K562 (cell line): ENCODE results near the gene SLC7A10. TPM values are rescaled to one million over a fixed set of nuclear protein-coding genes. Genes with fewer than 3 reads are reported as not detected.

Experiments used
- ATAC-seq: fragments of 200-7000 bp; cut with Tn5 transposase; 3 replicates; pipeline ENCODE4 v1.9.1; 2020; ENCODE audit warnings: moderate library complexity
- BruUV-seq: library from RNA; stranded (reverse); fragments of 400-500 nt; replicated peaks from 2 replicates; lab custom pipeline; 2021; lab: Mats Ljungman, UMichigan
- CTCF ChIA-PET: fragments of 300-600 bp; formaldehyde crosslinking; extraction: SDS; loops from one replicate; lab custom pipeline; 2021; ENCODE audit warnings: low intra/inter-chr PET ratio; lab: Yijun Ruan, JAX
- POLR2A ChIA-PET: fragments of 300-600, 350-650 bp; sonication (Branson Sonifier 250); formaldehyde crosslinking; extraction: SDS; loops from one replicate; lab custom pipeline; 2021; ENCODE audit warnings: antibody characterized with exemption, inconsistent platforms; lab: Yijun Ruan, JAX
- DNase-seq, 4 experiments: peaks; one replicate each; pipeline versions ENCODE4 v3.0.0 to v3.0.0-alpha.2; 2011 to 2018; ENCODE audit warnings: low spot score in 3 of 4, mixed read lengths in 3 of 4; ENCODE audit errors: extremely low read depth in 1 of 4
- FAIRE-seq: peaks from 2 replicates; lab custom pipeline; 2011; peaks lifted over from hg19 to GRCh38; lab: Jason Lieb, UNC
- H2AFZ ChIP-seq: 2 replicates; pipeline ENCODE4 v1.6.0; 2011; ENCODE audit warnings: low read depth, low read length, control low read depth, inconsistent platforms
- H3K27ac ChIP-seq: fragments of 200-600 bp; 3 replicates; pipeline ENCODE4 v1.8.0; 2011; ENCODE audit warnings: low read depth, mild to moderate bottlenecking, control low read depth, inconsistent platforms, low read length, moderate library complexity, mixed read lengths; ENCODE audit errors: extremely low read depth
- H3K27me3 ChIP-seq, 2 experiments: fragments of 300-600 bp in 1 of 2; 2 replicates in 1 of 2; 3 replicates in 1 of 2; pipeline versions ENCODE4 v1.6.0 to v1.8.0; 2011; ENCODE audit warnings: inconsistent platforms in 2 of 2, low read length in 2 of 2, mild to moderate bottlenecking in 1 of 2, mixed read lengths in 1 of 2, moderate library complexity in 1 of 2; ENCODE audit not compliant: control insufficient read depth in 2 of 2, insufficient read depth in 2 of 2
- H3K36me3 ChIP-seq: fragments of 300-600 bp; 3 replicates; pipeline ENCODE4 v1.8.0; 2011; ENCODE audit warnings: mild to moderate bottlenecking, low read length, inconsistent platforms; ENCODE audit not compliant: control insufficient read depth, insufficient read depth
- H3K4me1 ChIP-seq, 2 experiments: fragments of 200-600 bp in 1 of 2; replicated peaks in 1 of 2; 2 replicates in 1 of 2; 3 replicates in 1 of 2; pipeline versions ENCODE4 v1.5.1 to v1.8.0; 2011; ENCODE audit warnings: inconsistent platforms in 2 of 2, low read length in 2 of 2, mild to moderate bottlenecking in 1 of 2, mixed read lengths in 1 of 2, moderate library complexity in 1 of 2; ENCODE audit not compliant: control insufficient read depth in 2 of 2, insufficient read depth in 2 of 2
- H3K4me2 ChIP-seq: 2 replicates; pipeline ENCODE4 v1.6.1; 2011; ENCODE audit warnings: low read length, control low read depth, inconsistent platforms, mixed read lengths; ENCODE audit not compliant: insufficient read depth
- H3K4me3 ChIP-seq: fragments of 200-600 bp; sonication (generic), shearing (Covaris generic); 2 replicates; pipeline ENCODE4 v1.5.1; 2016; ENCODE audit warnings: control low read depth, inconsistent platforms
- H3K79me2 ChIP-seq: fragments of 200-600 bp; 3 replicates; pipeline ENCODE4 v1.8.0; 2011; ENCODE audit warnings: low read length, inconsistent platforms; ENCODE audit not compliant: control insufficient read depth, insufficient read depth
- H3K9ac ChIP-seq, 2 experiments: 2 replicates each; pipeline versions ENCODE4 v1.6.0 to v1.6.1; 2011; ENCODE audit warnings: low read depth in 2 of 2, low read length in 2 of 2, control low read depth in 1 of 2, inconsistent platforms in 1 of 2, mild to moderate bottlenecking in 1 of 2, mixed read lengths in 1 of 2; ENCODE audit not compliant: insufficient read depth in 1 of 2
- H3K9me1 ChIP-seq: one replicate; pipeline ENCODE4 v1.6.0; 2011; ENCODE audit warnings: inconsistent platforms, mild to moderate bottlenecking, low read length, moderate library complexity; ENCODE audit not compliant: control insufficient read depth, insufficient read depth
- H3K9me3 ChIP-seq: replicated peaks from 2 replicates; pipeline ENCODE4 v1.5.1; 2011; ENCODE audit warnings: low read depth, low read length, inconsistent platforms; ENCODE audit not compliant: control insufficient read depth, insufficient read depth
- H4K20me1 ChIP-seq: replicated peaks from 2 replicates; pipeline ENCODE4 v1.6.1; 2011; ENCODE audit warnings: low read length, inconsistent platforms, mixed read lengths; ENCODE audit not compliant: control insufficient read depth, insufficient read depth
- ATF1 ChIP-seq, 2 experiments: fragments of 450-650 bp in 1 of 2; IDR thresholded peaks; 2 replicates each; pipeline ENCODE4 v1.6.1; 2016; ENCODE audit warnings: missing compliant biosample characterization in 1 of 2, missing genetic modification characterization in 1 of 2
- CBX2 ChIP-seq: fragments of 200-600 bp; sonication (generic); IDR thresholded peaks from one replicate; pipeline ENCODE4 v1.6.1; 2012; ENCODE audit warnings: mild to moderate bottlenecking, low read length, inconsistent platforms; ENCODE audit not compliant: insufficient read depth, poor library complexity, severe bottlenecking
- NCOA4 ChIP-seq: fragments of 450-650 bp; IDR thresholded peaks from 2 replicates; pipeline ENCODE4 v1.6.1; 2018; ENCODE audit warnings: mild to moderate bottlenecking; ENCODE audit not compliant: partially characterized antibody
- RB1 ChIP-seq: fragments of 450-650 bp; IDR thresholded peaks from 2 replicates; pipeline ENCODE4 v1.6.1; 2017; ENCODE audit warnings: low read depth, mild to moderate bottlenecking
- RFX1 ChIP-seq: fragments of 450-650 bp; IDR thresholded peaks from 2 replicates; pipeline ENCODE4 v1.6.1; 2016; ENCODE audit warnings: mild to moderate bottlenecking, moderate library complexity
- SAFB ChIP-seq: fragments of 200-400 bp; formaldehyde crosslinking; IDR thresholded peaks from 2 replicates; pipeline ENCODE4 v1.6.1; 2017; ENCODE audit warnings: low read depth, low read length, borderline replicate concordance
- WHSC1 ChIP-seq: IDR thresholded peaks from one replicate; pipeline ENCODE4 v1.6.1; 2012; ENCODE audit warnings: low read length, control low read depth, inconsistent platforms
- ZNF133 ChIP-seq: fragments of 250-450 bp; sonication (Bioruptor Pico); IDR thresholded peaks from 2 replicates; pipeline ENCODE4 v1.4.0; 2020; ENCODE audit warnings: mild to moderate bottlenecking
- ZNF165 ChIP-seq: fragments of 250-450 bp; sonication (Bioruptor Pico); IDR thresholded peaks from 2 replicates; pipeline ENCODE4 v1.4.0; 2020; ENCODE audit warnings: borderline replicate concordance
- ZNF174 ChIP-seq: fragments of 250-450 bp; sonication (Bioruptor Pico); IDR thresholded peaks from 2 replicates; pipeline ENCODE4 v1.4.0; 2020; ENCODE audit warnings: mild to moderate bottlenecking
- ZNF707 ChIP-seq: fragments of 250-450 bp; sonication (Bioruptor Pico); conservative IDR thresholded peaks from 2 replicates; pipeline ENCODE4 v1.8.0; 2022; ENCODE audit warnings: inconsistent platforms, mild to moderate bottlenecking, moderate library complexity
- WGBS: fragments of 100-300 bp; shearing (Covaris generic); methylation state at CpG from one replicate; pipeline ENCODE4 v1.1.6; 2016; ENCODE audit warnings: low coverage, mixed read lengths; ENCODE audit not compliant: insufficient coverage; ENCODE audit errors: missing lambda C conversion rate; 5-methylcytosine and 5-hydroxymethylcytosine counted together
- in situ Hi-C: fragments of 300-500 bp; cut with MboI; formaldehyde crosslinking; loops from 4 replicates; pipeline ENCODE4 v1.15.0; 2018; ENCODE audit warnings: inconsistent platforms, mixed read lengths
- intact Hi-C: fragments of 100-400 bp; cut with micrococcal nuclease; formaldehyde crosslinking; loops from 2 replicates; pipeline ENCODE4 v1.14.2; 2022
- polyA plus RNA-seq, 8 experiments: library from polyadenylated mRNA; depleted of rRNA in 4 of 8; stranded (reverse) in 5 of 8; unstranded in 3 of 8; fragments of >200 nt; fragmentation: Nextera tagmentation in 2 of 8; fragmentation: Illumina TruSeq in 1 of 8; extraction: Ambion mirVana in 2 of 8; extraction: Trizol in 1 of 8; gene quantifications; 2 replicates each; pipeline versions ENCODE4 v1.2.1 to v1.2.3, GENCODE V29; 2011 to 2014; ENCODE audit warnings: inconsistent platforms in 1 of 8, missing spikeins in 1 of 8
- total RNA-seq, 7 experiments: library from RNA; depleted of rRNA in 6 of 7; stranded (reverse); fragments of >200 nt in 6 of 7; fragmentation: Illumina TruSeq in 2 of 7; extraction: Trizol in 2 of 7; gene quantifications; 2 replicates each; pipeline versions ENCODE4 v1.2.1 to v1.2.3, GENCODE V29; 2011 to 2021; ENCODE audit warnings: low replicate concordance in 1 of 7
- TF ChIP-seq, protein P1 (sequence below): sonication (generic); formaldehyde crosslinking; IDR thresholded peaks from 2 replicates; pipeline ENCODE4 v1.8.1; 2023; ENCODE audit warnings: mild to moderate bottlenecking, missing genetic modification reagents
- TF ChIP-seq, protein P2 (sequence below), 2 experiments: IDR thresholded peaks in 1 of 2; conservative IDR thresholded peaks in 1 of 2; 2 replicates each; pipeline ENCODE4 v1.6.1; 2016; ENCODE audit warnings: low read depth in 2 of 2, mild to moderate bottlenecking in 1 of 2, missing compliant biosample characterization in 1 of 2, missing genetic modification characterization in 1 of 2, moderate library complexity in 1 of 2
- TF ChIP-seq, protein P3 (sequence below), 3 experiments: fragments of 200-800 bp in 1 of 3; sonication (Bioruptor generic) in 1 of 3; sonication (generic) in 1 of 3; formaldehyde crosslinking in 1 of 3; IDR thresholded peaks; 2 replicates each; pipeline versions ENCODE4 v1.6.1 to v1.8.0; 2016 to 2022; ENCODE audit warnings: mild to moderate bottlenecking in 2 of 3, missing compliant biosample characterization in 2 of 3, missing genetic modification characterization in 2 of 3, missing genetic modification reagents in 1 of 3

SLC7A10 gene
- total and polyA plus RNA-seq, 9 of the 15 experiments (the other 6 are each of a cell fraction or from before 2014, with no cell fraction given): 0.07 TPM; not detected in 8

DNA sequence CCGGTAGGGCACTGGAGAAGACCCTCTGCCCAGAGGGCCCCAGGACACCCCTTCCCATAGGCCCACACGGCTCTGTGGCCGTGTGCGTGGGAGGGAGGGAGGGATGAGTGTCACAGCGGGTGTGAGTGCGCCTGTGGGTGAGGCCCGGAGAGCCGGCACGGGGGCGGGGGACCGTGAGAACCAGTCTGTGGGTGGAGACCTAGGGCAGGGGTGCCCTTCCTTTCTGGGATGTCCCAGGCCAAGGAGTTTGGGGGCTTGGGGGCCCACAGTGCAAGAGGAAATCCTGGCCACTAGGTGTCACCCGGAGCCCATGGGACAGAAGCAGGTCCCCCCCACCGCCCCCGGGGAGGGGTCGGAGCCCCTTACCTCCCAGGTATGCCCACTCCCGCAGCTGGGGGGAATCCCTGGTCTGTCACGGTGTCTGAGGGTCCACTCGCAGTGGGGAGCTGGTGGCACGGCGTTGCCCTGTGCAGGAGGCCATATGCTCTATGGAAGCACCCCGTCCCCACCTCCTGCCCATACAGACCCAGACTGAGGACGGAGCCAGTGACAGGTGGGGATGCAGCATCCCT lies 16.0 kb upstream of the SLC7A10 start:
- ChIA-PET POLR2A (no interaction called here), CTCF (interaction anchor here (0.6 to 1.8 kb wide), 4 partner anchors 26 to 165 kb away, joined by 3 to 9 read pairs (median 4); no protein-coding TSS in a partner anchor)
- in situ Hi-C loops (no loop called here), intact Hi-C loops (loop anchor here (5.0 kb wide), 1 partner anchor 71 kb away; no protein-coding TSS in a partner anchor)
- peaks cover 2 to 24% of the 10 kb centered on the region in 2 experiments; a peak in 3 of 5 replicates for H3K27me3 ChIP-seq
- no peaks in the 10 kb centered on the region; the same call in 1 of the 2 replicates for H4K20me1 ChIP-seq
- BruUV-seq: no TSS peak
- no peaks in the 10 kb centered on the region for H3K79me2 ChIP-seq
- peak; percentile 30 to 60 (median 48) for DNase-seq
- H3K4me3 ChIP-seq: no peak overlapping the region
- FAIRE-seq: peak; percentile 11
- no peak overlapping the region for H2AFZ ChIP-seq
- no peaks in the 10 kb centered on the region for H3K9me1 ChIP-seq
- no peak overlapping the region for H3K4me2 ChIP-seq
- no peak overlapping the region for H3K9ac ChIP-seq
- ATAC-seq: peak; percentile 82
- peaks cover 0 to 17% of the 10 kb centered on the region in 2 experiments; a peak in 2 of 5 replicates for H3K4me1 ChIP-seq
- 0% methylated on average over 2 of the region's 22 CpGs for WGBS
- H3K27ac ChIP-seq: no peak overlapping the region
- H3K9me3 ChIP-seq: peaks cover 4% of the 10 kb centered on the region; the same call in 1 of the 2 replicates
- H3K36me3 ChIP-seq: no peaks in the 10 kb centered on the region
- TF ChIP-seq RB1: peak; percentile 62
- TF ChIP-seq CBX2: no peak
- TF ChIP-seq ZNF165 (CRISPR knock-in tag): no peak
- TF ChIP-seq ATF1 (CRISPR knock-in tag; IDR thresholded peaks at IDR 0.05): no peak
- TF ChIP-seq ATF1 (tag; IDR thresholded peaks at IDR 0.05): no peak
- no peak for TF ChIP-seq ZNF707 (CRISPR knock-in tag)
- TF ChIP-seq, protein P1, sequence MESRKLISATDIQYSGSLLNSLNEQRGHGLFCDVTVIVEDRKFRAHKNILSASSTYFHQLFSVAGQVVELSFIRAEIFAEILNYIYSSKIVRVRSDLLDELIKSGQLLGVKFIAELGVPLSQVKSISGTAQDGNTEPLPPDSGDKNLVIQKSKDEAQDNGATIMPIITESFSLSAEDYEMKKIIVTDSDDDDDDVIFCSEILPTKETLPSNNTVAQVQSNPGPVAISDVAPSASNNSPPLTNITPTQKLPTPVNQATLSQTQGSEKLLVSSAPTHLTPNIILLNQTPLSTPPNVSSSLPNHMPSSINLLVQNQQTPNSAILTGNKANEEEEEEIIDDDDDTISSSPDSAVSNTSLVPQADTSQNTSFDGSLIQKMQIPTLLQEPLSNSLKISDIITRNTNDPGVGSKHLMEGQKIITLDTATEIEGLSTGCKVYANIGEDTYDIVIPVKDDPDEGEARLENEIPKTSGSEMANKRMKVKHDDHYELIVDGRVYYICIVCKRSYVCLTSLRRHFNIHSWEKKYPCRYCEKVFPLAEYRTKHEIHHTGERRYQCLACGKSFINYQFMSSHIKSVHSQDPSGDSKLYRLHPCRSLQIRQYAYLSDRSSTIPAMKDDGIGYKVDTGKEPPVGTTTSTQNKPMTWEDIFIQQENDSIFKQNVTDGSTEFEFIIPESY: no peak
- TF ChIP-seq WHSC1: no peak
- TF ChIP-seq NCOA4: no peak
- no peak for TF ChIP-seq RFX1
- TF ChIP-seq, protein P2, sequence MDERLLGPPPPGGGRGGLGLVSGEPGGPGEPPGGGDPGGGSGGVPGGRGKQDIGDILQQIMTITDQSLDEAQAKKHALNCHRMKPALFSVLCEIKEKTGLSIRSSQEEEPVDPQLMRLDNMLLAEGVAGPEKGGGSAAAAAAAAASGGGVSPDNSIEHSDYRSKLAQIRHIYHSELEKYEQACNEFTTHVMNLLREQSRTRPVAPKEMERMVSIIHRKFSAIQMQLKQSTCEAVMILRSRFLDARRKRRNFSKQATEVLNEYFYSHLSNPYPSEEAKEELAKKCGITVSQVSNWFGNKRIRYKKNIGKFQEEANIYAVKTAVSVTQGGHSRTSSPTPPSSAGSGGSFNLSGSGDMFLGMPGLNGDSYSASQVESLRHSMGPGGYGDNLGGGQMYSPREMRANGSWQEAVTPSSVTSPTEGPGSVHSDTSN (CRISPR knock-in tag; IDR thresholded peaks at IDR 0.05; ENCODE audit: low read depth): no peak
- TF ChIP-seq, protein P2 (tag; conservative IDR thresholded peaks at IDR 0.05; ENCODE audit: low read depth): no peak
- no peak for TF ChIP-seq SAFB
- no peak for TF ChIP-seq ZNF133 (CRISPR knock-in tag)
- TF ChIP-seq ZNF174 (CRISPR knock-in tag): no peak
- TF ChIP-seq, protein P3, sequence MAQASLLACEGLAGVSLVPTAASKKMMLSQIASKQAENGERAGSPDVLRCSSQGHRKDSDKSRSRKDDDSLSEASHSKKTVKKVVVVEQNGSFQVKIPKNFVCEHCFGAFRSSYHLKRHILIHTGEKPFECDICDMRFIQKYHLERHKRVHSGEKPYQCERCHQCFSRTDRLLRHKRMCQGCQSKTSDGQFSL (CRISPR knock-in tag; IDR thresholded peaks at IDR 0.05): peak; percentile 100
- TF ChIP-seq, protein P3 (tag; IDR thresholded peaks at IDR 0.05): peak in 1 of 2 experiments; percentile 96; a peak in 2 of 4 replicates
